ENCODE measurements around the gene EPHA7. TPM values are rescaled to one million over a fixed set of nuclear protein-coding genes. Genes with fewer than 3 reads are reported as not detected.

Gene EPHA7
- total RNA-seq, 4 donors from 2014 or later = 0.11 to 0.95 (median 0.47) TPM; not detected in 1

GRCh38 chr6:93259332-93259731 lies 160.0 kb downstream of the EPHA7 start:
- Histone ChIP-seq H3K4me3 (no peak overlapping the region), H3K9me3 (no peaks in the 10 kb centered on the region), H3K27ac (no peak overlapping the region), H3K27me3 (no peaks in the 10 kb centered on the region), H3K4me1 (no peaks in the 10 kb centered on the region), H3K36me3 (no peaks in the 10 kb centered on the region)
- 87 to 89% methylated on average over 3 of the region's 3 CpGs for WGBS, 2 donors
- no peak for DNase-seq
- TF ChIP-seq CTCF (IDR thresholded peaks at IDR 0.05) (no peak), POLR2A (IDR thresholded peaks at IDR 0.05) (no peak)
- intact Hi-C loops (cut with DNase I) = no loop called here

- Histone ChIP-seq H3K4me3 (no peak overlapping the region), H3K27me3 (no peaks in the 10 kb centered on the region), H3K4me1 (no peaks in the 10 kb centered on the region), H3K9me3 (no peaks in the 10 kb centered on the region), H3K27ac (no peak overlapping the region), H3K36me3 (no peaks in the 10 kb centered on the region)
- no peak for TF ChIP-seq POLR2A (IDR thresholded peaks at IDR 0.05)
- no peak for DNase-seq
- intact Hi-C loops (cut with DNase I) = no loop called here
These were observed 166.4 kb downstream of the EPHA7 start for GRCh38 chr6:93252930-93253329.

- H3K9me3 ChIP-seq = no peaks in the 10 kb centered on the region
- H3K4me1 ChIP-seq = no peaks in the 10 kb centered on the region
- 42 to 46% methylated on average over 2 of the region's 2 CpGs for WGBS, 2 donors
- TF ChIP-seq POLR2A (IDR thresholded peaks at IDR 0.05) = no peak
- TF ChIP-seq CTCF (IDR thresholded peaks at IDR 0.05) = no peak
- H3K4me3 ChIP-seq = no peak overlapping the region
- no peak for DNase-seq
- H3K27ac ChIP-seq = no peak overlapping the region
- intact Hi-C loops (cut with DNase I) = no loop called here
- no peaks in the 10 kb centered on the region for H3K36me3 ChIP-seq
- no peaks in the 10 kb centered on the region for H3K27me3 ChIP-seq
These were observed 170.7 kb downstream of the EPHA7 start for GRCh38 chr6:93248631-93249030.

- no peaks in the 10 kb centered on the region for H3K36me3 ChIP-seq
- DNase-seq = no peak
- no peak overlapping the region for H3K4me3 ChIP-seq
- 19 to 23% methylated on average over 1 of the region's 1 CpG for WGBS, 2 donors
- no peaks in the 10 kb centered on the region for H3K9me3 ChIP-seq
- H3K27ac ChIP-seq = no peak overlapping the region
- H3K4me1 ChIP-seq = no peaks in the 10 kb centered on the region
- TF ChIP-seq CTCF (IDR thresholded peaks at IDR 0.05) = no peak
- TF ChIP-seq POLR2A (IDR thresholded peaks at IDR 0.05) = no peak
- intact Hi-C loops (cut with DNase I) = no loop called here
- H3K27me3 ChIP-seq = no peaks in the 10 kb centered on the region
These were observed 176.1 kb downstream of the EPHA7 start for GRCh38 chr6:93243231-93243778.

GRCh38 chr6:93242049-93242448 lies 177.3 kb downstream of the EPHA7 start:
- Histone ChIP-seq H3K27me3 (no peaks in the 10 kb centered on the region), H3K9me3 (no peaks in the 10 kb centered on the region), H3K36me3 (no peaks in the 10 kb centered on the region), H3K27ac (no peak overlapping the region), H3K4me3 (no peak overlapping the region), H3K4me1 (no peaks in the 10 kb centered on the region)
- intact Hi-C loops (cut with DNase I) = no loop called here
- TF ChIP-seq POLR2A (IDR thresholded peaks at IDR 0.05) (no peak), CTCF (IDR thresholded peaks at IDR 0.05) (no peak)
- DNase-seq = no peak

- no peaks in the 10 kb centered on the region for H3K36me3 ChIP-seq
- H3K4me3 ChIP-seq = no peak overlapping the region
- no peaks in the 10 kb centered on the region for H3K9me3 ChIP-seq
- DNase-seq = no peak
- H3K27ac ChIP-seq = no peak overlapping the region
- no peaks in the 10 kb centered on the region for H3K4me1 ChIP-seq
- intact Hi-C loops (cut with DNase I) = no loop called here
- no peaks in the 10 kb centered on the region for H3K27me3 ChIP-seq
- WGBS, 2 donors = 57 to 78% methylated on average over 1 of the region's 1 CpG
- TF ChIP-seq CTCF (IDR thresholded peaks at IDR 0.05) (no peak), POLR2A (IDR thresholded peaks at IDR 0.05) (no peak)
These were observed 180.7 kb downstream of the EPHA7 start for GRCh38 chr6:93238632-93239031.
